HFF-Myc (cell line): ENCODE data around the gene ADAM11.

Source experiments
- DNase-seq: peaks from one replicate; pipeline ENCODE4 v3.0.0-alpha.2; 2011; ENCODE audit warnings: low read depth; ENCODE audit errors: extremely low read depth
- H3K4me3 ChIP-seq: replicated peaks from 2 replicates; pipeline ENCODE4 v1.5.1; 2011; ENCODE audit warnings: low read depth, mild to moderate bottlenecking, control low read depth, low read length
- TF ChIP-seq, protein P1 (sequence below): IDR thresholded peaks from 2 replicates; pipeline ENCODE4 v1.5.1; 2012; ENCODE audit warnings: mild to moderate bottlenecking, low read depth, low read length, control low read depth; ENCODE audit errors: missing control alignments

The ADAM11 gene

GRCh38 chr17:44772308-44773045, 13.7 kb downstream of the ADAM11 start:
- H3K4me3 ChIP-seq, result no peak overlapping the region
- DNase-seq, result no peak
- TF ChIP-seq, protein P1, sequence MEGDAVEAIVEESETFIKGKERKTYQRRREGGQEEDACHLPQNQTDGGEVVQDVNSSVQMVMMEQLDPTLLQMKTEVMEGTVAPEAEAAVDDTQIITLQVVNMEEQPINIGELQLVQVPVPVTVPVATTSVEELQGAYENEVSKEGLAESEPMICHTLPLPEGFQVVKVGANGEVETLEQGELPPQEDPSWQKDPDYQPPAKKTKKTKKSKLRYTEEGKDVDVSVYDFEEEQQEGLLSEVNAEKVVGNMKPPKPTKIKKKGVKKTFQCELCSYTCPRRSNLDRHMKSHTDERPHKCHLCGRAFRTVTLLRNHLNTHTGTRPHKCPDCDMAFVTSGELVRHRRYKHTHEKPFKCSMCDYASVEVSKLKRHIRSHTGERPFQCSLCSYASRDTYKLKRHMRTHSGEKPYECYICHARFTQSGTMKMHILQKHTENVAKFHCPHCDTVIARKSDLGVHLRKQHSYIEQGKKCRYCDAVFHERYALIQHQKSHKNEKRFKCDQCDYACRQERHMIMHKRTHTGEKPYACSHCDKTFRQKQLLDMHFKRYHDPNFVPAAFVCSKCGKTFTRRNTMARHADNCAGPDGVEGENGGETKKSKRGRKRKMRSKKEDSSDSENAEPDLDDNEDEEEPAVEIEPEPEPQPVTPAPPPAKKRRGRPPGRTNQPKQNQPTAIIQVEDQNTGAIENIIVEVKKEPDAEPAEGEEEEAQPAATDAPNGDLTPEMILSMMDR, result no peak

DNA sequence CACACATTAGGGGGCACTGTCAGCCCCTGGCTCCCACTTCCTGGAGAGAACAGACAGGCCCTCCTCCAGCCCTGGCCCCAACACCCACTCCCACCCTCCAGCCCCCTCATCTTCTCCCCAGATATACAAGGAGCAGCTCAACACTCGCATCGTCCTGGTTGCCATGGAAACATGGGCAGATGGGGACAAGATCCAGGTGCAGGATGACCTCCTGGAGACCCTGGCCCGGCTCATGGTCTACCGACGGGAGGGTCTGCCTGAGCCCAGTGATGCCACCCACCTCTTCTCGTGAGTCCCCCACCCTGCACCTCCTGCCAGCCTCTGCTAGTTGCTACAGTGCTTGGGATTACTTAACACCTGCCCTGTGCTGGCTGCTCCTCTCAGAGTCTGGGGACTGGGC, 14.4 kb downstream of the ADAM11 start:
- no peak overlapping the region for H3K4me3 ChIP-seq
- TF ChIP-seq, protein P1, result no peak
- DNase-seq, result no peak

GRCh38 chr17:44774271-44775135, 15.7 kb downstream of the ADAM11 start:
- H3K4me3 ChIP-seq, result peak overlapping the region; percentile 57
- peak; percentile 46 for DNase-seq
- TF ChIP-seq, protein P1, result peak; percentile 99

- peak overlapping the region; percentile 57 for H3K4me3 ChIP-seq
- peak; percentile 91 for DNase-seq
- TF ChIP-seq, protein P1, result no peak
These were observed 16.5 kb downstream of the ADAM11 start for GRCh38 chr17:44775136-44775837.

DNA sequence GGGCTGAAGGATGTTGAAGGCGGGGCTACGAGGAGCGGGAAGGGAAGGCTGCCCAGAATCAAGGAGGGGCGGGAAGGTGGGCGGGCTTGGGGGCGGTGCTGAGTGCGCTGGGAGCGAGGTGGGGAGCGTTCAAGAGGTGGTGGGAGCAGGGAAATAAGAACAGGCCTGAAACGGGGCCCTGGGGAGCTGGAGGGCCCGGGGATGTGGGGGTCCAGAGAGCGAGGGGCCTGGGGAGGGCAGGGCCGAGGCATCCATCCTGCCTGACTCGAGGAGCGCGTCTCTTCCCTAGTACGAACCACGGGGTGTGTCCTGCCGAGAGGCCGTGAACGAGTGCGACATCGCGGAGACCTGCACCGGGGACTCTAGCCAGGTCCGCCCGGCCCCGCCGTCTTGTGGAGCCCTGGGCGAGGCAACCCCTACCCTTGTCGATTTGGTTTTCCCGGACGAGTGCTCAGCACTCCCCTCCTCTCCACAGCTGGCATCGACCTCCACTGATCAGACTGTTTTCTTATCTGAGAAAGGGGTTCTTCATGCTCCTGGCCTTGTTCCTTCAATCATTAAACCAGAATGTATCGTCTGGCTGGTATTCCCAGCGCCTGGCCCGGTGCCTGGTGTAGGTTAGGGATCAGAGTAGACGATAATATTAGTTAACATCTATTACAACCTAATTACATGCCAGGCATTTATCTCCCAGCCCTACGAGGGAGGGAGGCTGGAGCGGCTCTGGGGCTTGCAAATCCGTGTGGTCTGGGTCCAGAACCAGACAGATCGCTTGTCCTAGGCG, 17.2 kb downstream of the ADAM11 start:
- DNase-seq, result no peak
- TF ChIP-seq, protein P1, result no peak
- H3K4me3 ChIP-seq, result peak overlapping the region; percentile 57

GRCh38 chr17:44776628-44777393, 18.0 kb downstream of the ADAM11 start:
- no peak overlapping the region for H3K4me3 ChIP-seq
- DNase-seq, result no peak
- TF ChIP-seq, protein P1, result no peak
